SK-N-SH (cell line): ENCODE measurements around the gene FDX2. TPM values are rescaled to one million over a fixed set of nuclear protein-coding genes. Genes with fewer than 3 reads are reported as not detected.

Experiments used
- CTCF ChIA-PET: fragments of 300-600, 350-600 bp; formaldehyde crosslinking; extraction: SDS; loops from one replicate; lab custom pipeline; 2021; lab: Yijun Ruan, JAX
- POLR2A ChIA-PET: fragments of 350-600 bp; sonication (Branson Sonifier 250); formaldehyde crosslinking; extraction: SDS; loops from one replicate; lab custom pipeline; 2020; ENCODE audit warnings: antibody characterized with exemption, inconsistent platforms; lab: Yijun Ruan, JAX
- DNase-seq: peaks from one replicate; pipeline ENCODE4 v3.0.0; 2012
- H2AFZ ChIP-seq: fragments of 200-600 bp; sonication (generic); 2 replicates; pipeline ENCODE4 v1.8.1; 2016; ENCODE audit warnings: antibody characterized with exemption, mild to moderate bottlenecking, low read depth
- H3F3A ChIP-seq: fragments of 200-600 bp; sonication (generic); replicated peaks from 2 replicates; pipeline ENCODE3; 2016; ENCODE audit warnings: antibody characterized with exemption, mild to moderate bottlenecking; ENCODE audit not compliant: insufficient read depth
- H3K27ac ChIP-seq, 2 experiments: fragments of 200-500 bp in 1 of 2; fragments of 200-600 bp in 1 of 2; sonication (Bioruptor generic) in 1 of 2; sonication (generic), shearing (Covaris generic) in 1 of 2; 2 replicates each; pipeline versions ENCODE4 v1.5.1 to v1.6.1; 2014 to 2016; ENCODE audit warnings: low read depth in 2 of 2, inconsistent platforms in 1 of 2, low read length in 1 of 2, mild to moderate bottlenecking in 1 of 2, mixed read lengths in 1 of 2
- H3K27me3 ChIP-seq: fragments of 200-600 bp; sonication (generic), shearing (Covaris generic); 2 replicates; pipeline ENCODE4 v1.6.1; 2016; ENCODE audit warnings: mixed run types; ENCODE audit not compliant: insufficient read depth
- H3K36me3 ChIP-seq, 2 experiments: fragments of 200-500 bp in 1 of 2; fragments of 200-600 bp in 1 of 2; sonication (Bioruptor generic) in 1 of 2; sonication (generic) in 1 of 2; replicated peaks in 1 of 2; 2 replicates each; pipeline versions ENCODE3 to v1.5.1; 2014 to 2016; ENCODE audit warnings: low read length in 1 of 2, mild to moderate bottlenecking in 1 of 2; ENCODE audit not compliant: insufficient read depth in 2 of 2, control insufficient read depth in 1 of 2
- H3K4me1 ChIP-seq, 2 experiments: fragments of 200-500 bp in 1 of 2; fragments of 200-600 bp in 1 of 2; sonication (Bioruptor generic) in 1 of 2; sonication (generic), shearing (Covaris generic) in 1 of 2; 2 replicates each; pipeline versions ENCODE4 v1.5.1 to v1.6.1; 2014 to 2016; ENCODE audit warnings: low read depth in 1 of 2, low read length in 1 of 2, mixed run types in 1 of 2; ENCODE audit not compliant: insufficient read depth in 2 of 2, control insufficient read depth in 1 of 2
- H3K4me2 ChIP-seq: fragments of 200-600 bp; sonication (generic), shearing (Covaris generic); 2 replicates; pipeline ENCODE4 v1.6.1; 2017; ENCODE audit warnings: mixed run types
- H3K4me3 ChIP-seq, 2 experiments: fragments of 200-500 bp in 1 of 2; fragments of 200-600 bp in 1 of 2; sonication (Bioruptor generic) in 1 of 2; sonication (generic), shearing (Covaris generic) in 1 of 2; 2 replicates each; pipeline versions ENCODE4 v1.5.1 to v1.8.1; 2014 to 2016; ENCODE audit warnings: low read depth in 2 of 2, inconsistent platforms in 1 of 2, low read length in 1 of 2, mild to moderate bottlenecking in 1 of 2, mixed read lengths in 1 of 2, moderate library complexity in 1 of 2
- H3K79me2 ChIP-seq: fragments of 200-600 bp; sonication (generic); 2 replicates; pipeline ENCODE4 v1.8.1; 2017; ENCODE audit warnings: mild to moderate bottlenecking; ENCODE audit not compliant: insufficient read depth
- H3K9ac ChIP-seq: fragments of 200-600 bp; sonication (generic); 2 replicates; pipeline ENCODE4 v1.6.1; 2017; ENCODE audit warnings: mixed run types
- H3K9me2 ChIP-seq: fragments of 200-600 bp; sonication (generic); 2 replicates; pipeline ENCODE4 v1.6.1; 2017; ENCODE audit warnings: mixed run types
- H3K9me3 ChIP-seq: fragments of 200-600 bp; sonication (generic); 2 replicates; pipeline ENCODE4 v1.6.1; 2017; ENCODE audit warnings: mixed run types, mild to moderate bottlenecking, moderate library complexity
- H4K20me1 ChIP-seq: fragments of 200-600 bp; sonication (generic); 2 replicates; pipeline ENCODE4 v1.6.1; 2017; ENCODE audit warnings: mild to moderate bottlenecking, mixed run types; ENCODE audit not compliant: insufficient read depth
- ELF1 ChIP-seq: IDR thresholded peaks from 2 replicates; pipeline ENCODE4 v1.4.0; 2012
- EP300 ChIP-seq, 2 experiments: IDR thresholded peaks; 2 replicates each; pipeline versions ENCODE4 v1.4.0 to v1.6.1; 2012; ENCODE audit warnings: borderline replicate concordance in 1 of 2, low read depth in 1 of 2, low read length in 1 of 2
- EZH2phosphoT487 ChIP-seq: fragments of 200-600 bp; sonication (generic); IDR thresholded peaks from 2 replicates; pipeline ENCODE4 v1.6.1; 2017; ENCODE audit warnings: low read depth, mixed run types, mild to moderate bottlenecking, antibody characterized with exemption, moderate library complexity, borderline replicate concordance
- FOXJ3 ChIP-seq: sonication (generic); formaldehyde crosslinking; IDR thresholded peaks from 2 replicates; pipeline ENCODE4 v1.5.1; 2020; ENCODE audit warnings: mild to moderate bottlenecking, missing genetic modification reagents
- FOXM1 ChIP-seq: IDR thresholded peaks from 2 replicates; pipeline ENCODE4 v1.4.0; 2012; ENCODE audit warnings: low read depth, mild to moderate bottlenecking
- NFIC ChIP-seq: IDR thresholded peaks from 2 replicates; pipeline ENCODE4 v1.4.0; 2012; ENCODE audit warnings: borderline replicate concordance
- NRF1 ChIP-seq: IDR thresholded peaks from 2 replicates; pipeline ENCODE4 v1.6.1; 2012; ENCODE audit warnings: low read depth, mild to moderate bottlenecking, low read length
- RFX5 ChIP-seq: IDR thresholded peaks from 2 replicates; pipeline ENCODE4 v1.6.1; 2012; ENCODE audit warnings: mild to moderate bottlenecking, improper control_type of control experiment, low read length
- SIN3A ChIP-seq: IDR thresholded peaks from 2 replicates; pipeline ENCODE4 v1.6.1; 2012; ENCODE audit warnings: low read depth, mild to moderate bottlenecking, low read length, moderate library complexity, borderline replicate concordance
- SMC3 ChIP-seq: IDR thresholded peaks from 2 replicates; pipeline ENCODE4 v1.6.1; 2012; ENCODE audit warnings: low read depth, low read length, improper control_type of control experiment
- TEAD4 ChIP-seq: IDR thresholded peaks from 2 replicates; pipeline ENCODE4 v1.4.0; 2012; ENCODE audit warnings: mild to moderate bottlenecking, borderline replicate concordance; ENCODE audit not compliant: insufficient read depth
- WGBS: methylation state at CpG from one replicate; pipeline ENCODE4 v1.1.6; 2017; ENCODE audit warnings: low lambda C conversion rate; 5-methylcytosine and 5-hydroxymethylcytosine counted together
- polyA plus RNA-seq, 3 experiments: library from polyadenylated mRNA; depleted of rRNA; stranded (reverse); fragments of >200 nt; gene quantifications; 2 replicates each; pipeline ENCODE4 v1.2.3, GENCODE V29; 2012
- TF ChIP-seq, protein P1 (sequence below): IDR thresholded peaks from 2 replicates; pipeline ENCODE4; 2012
- TF ChIP-seq, protein P2 (sequence below): IDR thresholded peaks from 2 replicates; pipeline ENCODE4 v1.4.0; 2012; ENCODE audit warnings: low read depth

The FDX2 gene
- polyA plus RNA-seq, 1 of the 3 experiments (the other 2 are of a cell fraction), result 45.8 TPM

DNA sequence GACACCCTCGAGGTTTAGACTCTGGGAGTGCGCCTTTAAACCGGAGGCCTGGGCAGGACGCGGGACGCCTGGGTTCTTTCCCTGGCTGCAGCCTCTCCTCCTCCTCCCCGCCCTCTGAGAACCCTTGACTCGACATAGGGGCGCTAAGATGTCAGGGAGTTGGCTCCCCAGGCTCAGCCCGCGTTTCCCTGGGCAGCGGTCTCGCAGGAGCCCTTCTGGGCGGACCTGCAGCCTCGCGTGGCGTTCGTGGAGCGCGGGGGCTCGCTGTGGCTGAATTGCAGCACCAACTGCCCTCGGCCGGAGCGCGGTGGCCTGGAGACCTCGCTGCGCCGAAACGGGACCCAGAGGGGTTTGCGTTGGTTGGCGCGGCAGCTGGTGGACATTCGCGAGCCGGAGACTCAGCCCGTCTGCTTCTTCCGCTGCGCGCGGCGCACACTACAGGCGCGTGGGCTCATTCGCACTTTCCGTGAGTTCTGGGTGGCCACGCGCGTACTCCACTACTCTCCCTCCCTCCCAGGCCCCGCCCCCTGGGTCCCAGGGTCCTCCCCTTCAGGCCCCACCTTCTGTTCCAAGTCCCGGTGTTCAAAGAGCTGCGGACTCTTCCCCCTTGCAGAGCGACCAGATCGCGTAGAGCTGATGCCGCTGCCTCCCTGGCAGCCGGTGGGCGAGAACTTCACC lies 24.8 kb downstream of the FDX2 start:
- ChIA-PET POLR2A (interaction anchor here (0.6 to 1.1 kb wide), 2 partner anchors 8 to 19 kb away, joined by 3 read pairs; no protein-coding TSS in a partner anchor), CTCF (interaction anchor here (0.6 to 7.4 kb wide), 13 partner anchors 11 to 152 kb away, joined by 3 to 65 read pairs (median 4); partner anchors contain the start of genes CDC37 and ICAM1)
- no peaks in the 10 kb centered on the region for H3K79me2 ChIP-seq
- no peaks in the 10 kb centered on the region for H4K20me1 ChIP-seq
- H3K9me2 ChIP-seq, result no peaks in the 10 kb centered on the region
- H3K27ac ChIP-seq, result no peak overlapping the region
- WGBS, result 3% methylated on average over 19 of the region's 57 CpGs
- peak overlapping the region; percentile 98 for H3K4me2 ChIP-seq
- H2AFZ ChIP-seq, result peak overlapping the region; percentile 61
- H3K27me3 ChIP-seq, result no peaks in the 10 kb centered on the region; the same call in 1 of the 2 replicates
- H3K9me3 ChIP-seq, result no peaks in the 10 kb centered on the region
- no peak for TF ChIP-seq FOXJ3 (CRISPR knock-in tag)
- TF ChIP-seq FOXM1, result no peak
- TF ChIP-seq NFIC, result no peak
- peak; percentile 36; the same call in 1 of the 2 replicates for TF ChIP-seq SIN3A
- no peak for TF ChIP-seq SMC3
- peaks cover 0 to 39% of the 10 kb centered on the region in 2 experiments; a peak in 1 of 4 replicates for H3K4me1 ChIP-seq
- peak; percentile 70 for DNase-seq
- peak overlapping the region; percentile 39; the same call in 1 of the 2 replicates for H3K9ac ChIP-seq
- peaks cover 6% of the 10 kb centered on the region for H3F3A ChIP-seq
- H3K36me3 ChIP-seq, result no peaks in the 10 kb centered on the region
- peak overlapping the region; percentile 45 to 77 for H3K4me3 ChIP-seq

DNA sequence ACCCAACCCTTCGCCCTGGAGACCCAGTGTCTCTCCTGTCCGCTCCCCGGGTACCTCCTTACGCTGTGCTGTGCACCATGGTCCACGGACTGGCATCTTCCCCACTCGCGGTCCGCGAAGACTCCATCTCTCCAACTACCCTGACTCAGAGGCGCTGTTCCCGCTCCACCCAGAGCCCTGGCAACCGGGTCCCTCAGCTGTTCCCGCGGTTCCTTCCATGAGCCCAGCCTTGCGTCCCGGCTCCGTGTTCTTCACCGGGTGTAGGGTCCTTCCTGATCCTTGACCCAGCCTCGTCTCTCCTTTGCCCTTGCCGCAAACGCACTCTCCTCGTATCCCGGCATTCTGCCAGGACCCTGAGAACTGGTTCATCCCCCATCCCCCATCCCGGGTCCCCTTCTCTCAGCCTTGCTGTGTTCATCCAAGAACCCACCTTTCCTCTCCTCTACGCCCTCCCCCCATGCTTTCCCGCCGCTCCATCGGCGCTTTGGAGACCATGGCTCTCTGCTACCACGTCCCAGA lies 25.4 kb downstream of the FDX2 start:
- H3K79me2 ChIP-seq, result no peaks in the 10 kb centered on the region
- CTCF ChIA-PET, result interaction anchor here (0.8 to 7.4 kb wide), 10 partner anchors 9 to 131 kb away, joined by 3 to 65 read pairs (median 8); partner anchors contain the start of genes CDC37 and ICAM1
- DNase-seq, result no peak
- no peaks in the 10 kb centered on the region for H3K9me2 ChIP-seq
- peak overlapping the region; percentile 98 for H3K4me2 ChIP-seq
- peaks cover 6% of the 10 kb centered on the region for H3F3A ChIP-seq
- H3K4me1 ChIP-seq, result peaks cover 0 to 39% of the 10 kb centered on the region in 2 experiments; a peak in 1 of 4 replicates
- POLR2A ChIA-PET, result no interaction called here
- 6% methylated on average over 29 of the region's 30 CpGs for whole genome bisulfite sequencing
- no peaks in the 10 kb centered on the region; the same call in 1 of the 2 replicates for H3K27me3 ChIP-seq
- H3K36me3 ChIP-seq, result no peaks in the 10 kb centered on the region
- no peak overlapping the region for H3K9ac ChIP-seq
- H3K9me3 ChIP-seq, result no peaks in the 10 kb centered on the region
- no peaks in the 10 kb centered on the region for H4K20me1 ChIP-seq
- peak overlapping the region; percentile 37 to 77; a peak in 3 of 4 replicates for H3K4me3 ChIP-seq
- no peak overlapping the region for H3K27ac ChIP-seq
- TF ChIP-seq ELF1, result no peak
- no peak for TF ChIP-seq FOXJ3 (CRISPR knock-in tag)
- TF ChIP-seq, protein P1, sequence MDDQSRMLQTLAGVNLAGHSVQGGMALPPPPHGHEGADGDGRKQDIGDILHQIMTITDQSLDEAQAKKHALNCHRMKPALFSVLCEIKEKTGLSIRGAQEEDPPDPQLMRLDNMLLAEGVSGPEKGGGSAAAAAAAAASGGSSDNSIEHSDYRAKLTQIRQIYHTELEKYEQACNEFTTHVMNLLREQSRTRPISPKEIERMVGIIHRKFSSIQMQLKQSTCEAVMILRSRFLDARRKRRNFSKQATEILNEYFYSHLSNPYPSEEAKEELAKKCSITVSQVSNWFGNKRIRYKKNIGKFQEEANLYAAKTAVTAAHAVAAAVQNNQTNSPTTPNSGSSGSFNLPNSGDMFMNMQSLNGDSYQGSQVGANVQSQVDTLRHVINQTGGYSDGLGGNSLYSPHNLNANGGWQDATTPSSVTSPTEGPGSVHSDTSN, result no peak
- TF ChIP-seq, protein P2, sequence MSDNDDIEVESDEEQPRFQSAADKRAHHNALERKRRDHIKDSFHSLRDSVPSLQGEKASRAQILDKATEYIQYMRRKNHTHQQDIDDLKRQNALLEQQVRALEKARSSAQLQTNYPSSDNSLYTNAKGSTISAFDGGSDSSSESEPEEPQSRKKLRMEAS, result no peak
- TF ChIP-seq RFX5, result no peak
- no peak for TF ChIP-seq EZH2phosphoT487
- no peak for TF ChIP-seq TEAD4
- no peak for TF ChIP-seq EP300 (IDR thresholded peaks at IDR 0.05; ENCODE audit: borderline replicate concordance in 1 of 2, low read depth in 1 of 2, low read length in 1 of 2)
- no peak for TF ChIP-seq NRF1
- H2AFZ ChIP-seq, result peak overlapping the region; percentile 91
